Right lobe of liver (tissue), 4 donors: ENCODE measurements around the gene IFNAR2.
A peak's percentile ranks its signal among the peaks of the same experiment; 100 is the strongest.

Source experiments
- POLR2A ChIP-seq: fragments of 450-650 bp; IDR thresholded peaks from one replicate; pipeline ENCODE4 v1.6.1; 2017; ENCODE audit warnings: antibody characterized with exemption, mild to moderate bottlenecking
- TF ChIP-seq, protein P1 (sequence below), 4 donors: fragments of 200-600 bp in 3 of 4; fragments of 450-650 bp in 1 of 4; IDR thresholded peaks; one replicate each; pipeline versions ENCODE4 v1.5.1 to v1.8.0; 2016 to 2022; ENCODE audit warnings: antibody characterized with exemption in 4 of 4, mild to moderate bottlenecking in 2 of 4
- donor health status: DM: no; HTN: no; CAD: no.
- donor health status: DM: no; HTN: no; CAD: no.
- donor health status: DM: no; HTN: yes; CAD: no.

DNA sequence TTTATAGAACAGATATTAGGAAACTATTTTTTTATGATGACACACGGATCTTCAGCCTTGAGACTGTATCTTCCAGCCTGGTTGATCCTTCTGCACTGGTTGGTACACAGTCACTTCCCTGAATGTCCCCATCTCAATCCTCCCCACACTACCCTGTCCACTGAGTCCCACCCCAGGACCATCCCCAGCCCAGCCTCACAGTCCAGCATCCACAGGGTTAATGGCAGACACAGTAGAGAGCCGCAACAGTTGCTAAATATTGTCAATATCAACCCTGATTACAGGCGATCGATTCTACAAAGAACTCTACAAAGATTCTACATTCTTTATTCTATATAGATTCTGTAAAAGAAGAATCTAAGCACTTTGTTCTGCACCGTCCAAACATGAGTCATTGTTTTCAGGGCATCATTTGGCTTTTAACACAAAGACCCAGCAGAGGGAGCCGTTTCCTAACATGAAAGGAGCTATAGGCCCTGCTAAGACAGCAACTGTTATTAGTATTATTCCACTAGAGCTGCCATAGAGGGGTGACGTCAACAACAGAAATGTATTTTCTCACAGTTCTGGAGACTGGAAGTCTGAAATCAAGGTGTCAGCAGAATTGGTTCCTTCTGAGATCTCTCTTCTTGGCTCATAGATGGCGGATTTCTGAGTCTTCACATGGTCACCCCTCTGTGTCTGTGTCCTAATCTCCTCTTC, 30.1 kb upstream of the IFNAR2 start:
- TF ChIP-seq, protein P1, sequence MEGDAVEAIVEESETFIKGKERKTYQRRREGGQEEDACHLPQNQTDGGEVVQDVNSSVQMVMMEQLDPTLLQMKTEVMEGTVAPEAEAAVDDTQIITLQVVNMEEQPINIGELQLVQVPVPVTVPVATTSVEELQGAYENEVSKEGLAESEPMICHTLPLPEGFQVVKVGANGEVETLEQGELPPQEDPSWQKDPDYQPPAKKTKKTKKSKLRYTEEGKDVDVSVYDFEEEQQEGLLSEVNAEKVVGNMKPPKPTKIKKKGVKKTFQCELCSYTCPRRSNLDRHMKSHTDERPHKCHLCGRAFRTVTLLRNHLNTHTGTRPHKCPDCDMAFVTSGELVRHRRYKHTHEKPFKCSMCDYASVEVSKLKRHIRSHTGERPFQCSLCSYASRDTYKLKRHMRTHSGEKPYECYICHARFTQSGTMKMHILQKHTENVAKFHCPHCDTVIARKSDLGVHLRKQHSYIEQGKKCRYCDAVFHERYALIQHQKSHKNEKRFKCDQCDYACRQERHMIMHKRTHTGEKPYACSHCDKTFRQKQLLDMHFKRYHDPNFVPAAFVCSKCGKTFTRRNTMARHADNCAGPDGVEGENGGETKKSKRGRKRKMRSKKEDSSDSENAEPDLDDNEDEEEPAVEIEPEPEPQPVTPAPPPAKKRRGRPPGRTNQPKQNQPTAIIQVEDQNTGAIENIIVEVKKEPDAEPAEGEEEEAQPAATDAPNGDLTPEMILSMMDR (IDR thresholded peaks at IDR 0.05) = peak; percentile 74 to 96 (median 88)
- no peak for TF ChIP-seq POLR2A
